Transverse colon (tissue), 4 donors: ENCODE measurements around the gene HDDC2. TPM values are rescaled to one million over a fixed set of nuclear protein-coding genes. Genes with fewer than 3 reads are reported as not detected.

ENCODE experiments used
- DNase-seq: peaks from one replicate; pipeline ENCODE4 v3.0.0-alpha.2; 2019
- H3K27ac ChIP-seq, 4 donors: fragments of 200-600 bp; sonication (generic); 2 replicates each; pipeline ENCODE4 v1.5.1; 2016 to 2018; ENCODE audit warnings: inconsistent platforms in 4 of 4
- H3K27me3 ChIP-seq: fragments of 200-600 bp; sonication (generic); 2 replicates; pipeline ENCODE4 v1.5.1; 2017; ENCODE audit warnings: inconsistent platforms
- H3K36me3 ChIP-seq, 4 donors: fragments of 200-600 bp; sonication (generic); 2 replicates each; pipeline ENCODE4 v1.5.1; 2017 to 2019; ENCODE audit warnings: inconsistent platforms in 4 of 4
- H3K4me1 ChIP-seq, 4 donors: fragments of 200-600 bp; sonication (generic); 2 replicates each; pipeline ENCODE4 v1.5.1; 2017 to 2020; ENCODE audit warnings: inconsistent platforms in 4 of 4
- H3K4me3 ChIP-seq, 4 donors: fragments of 200-600 bp; sonication (generic); 1 replicate in 1 of 4; 2 replicates in 3 of 4; pipeline versions ENCODE4 v1.5.1 to v1.6.1; 2017 to 2019; ENCODE audit warnings: inconsistent platforms in 4 of 4
- H3K9me3 ChIP-seq, 2 donors: fragments of 200-600 bp; sonication (generic); 2 replicates each; pipeline ENCODE4 v1.5.1; 2017 to 2019; ENCODE audit warnings: inconsistent platforms in 2 of 2
- CTCF ChIP-seq, 5 experiments: fragments of 200-600 bp in 3 of 5; fragments of 450-650 bp in 2 of 5; sonication (generic) in 3 of 5; IDR thresholded peaks; 1 replicate in 2 of 5; 2 replicates in 3 of 5; pipeline ENCODE4 v1.5.1; 2016 to 2017; ENCODE audit warnings: antibody characterized with exemption in 5 of 5, inconsistent platforms in 3 of 5, mild to moderate bottlenecking in 2 of 5, moderate library complexity in 1 of 5
- EP300 ChIP-seq: sonication (generic); formaldehyde crosslinking; IDR thresholded peaks from one replicate; pipeline ENCODE4 v1.6.1; 2017; ENCODE audit warnings: antibody characterized with exemption, low read depth
- POLR2A ChIP-seq: fragments of 450-650 bp; IDR thresholded peaks from one replicate; pipeline ENCODE4 v1.6.1; 2016; ENCODE audit warnings: antibody characterized with exemption, mild to moderate bottlenecking, moderate library complexity
- POLR2AphosphoS5 ChIP-seq, 3 donors: sonication (generic); formaldehyde crosslinking; IDR thresholded peaks; one replicate each; pipeline ENCODE4 v1.6.1; 2016; ENCODE audit warnings: antibody characterized with exemption in 3 of 3
- WGBS, 2 donors: methylation state at CpG; one replicate each; pipeline ENCODE4 v1.1.5; 2018; ENCODE audit warnings: low coverage in 1 of 2; 5-methylcytosine and 5-hydroxymethylcytosine counted together
- in situ Hi-C, 4 donors: fragments of 200-750 bp; cut with MboI; loops; one replicate each; pipeline versions ENCODE4 v1.15.0 to v1.15.1; 2017; ENCODE audit warnings: low sequenced_read_pairs in 3 of 4, low pct_ligation_motif_present in 1 of 4, low pct_unique_long_range_greater_than_20kb in 1 of 4
- intact Hi-C: fragments of 100-400 bp; cut with DNase I; formaldehyde crosslinking; loops from one replicate; pipeline ENCODE4 v1.15.1; 2023; ENCODE audit warnings: low total_unique reads
- total RNA-seq, 4 donors: library from RNA; depleted of rRNA; stranded (reverse); fragments of >200 nt; gene quantifications; one replicate each; pipeline ENCODE4 v1.1.0, GENCODE V29; 2016

The HDDC2 gene
- total RNA-seq = 10 to 100 TPM in 3 of 4 donors, 1 to 10 TPM in 1; 7.2 to 42.4 (median 25.7) TPM

- WGBS, 2 donors = 7 to 78% methylated on average over 4 to 58 of the region's 67 CpGs
- Histone ChIP-seq H3K4me3 (peak within 1 kb of the TSS; percentile 49 to 89 (median 70)), H3K36me3 (peaks cover 0 to 6% (median 0%) of the 10 kb centered on the region in 4 donors), H3K27ac (peak within 1 kb of the TSS; percentile 79 to 93 (median 90)), H3K9me3 (no peaks in the 10 kb centered on the region), H3K27me3 (no peaks in the 10 kb centered on the region), H3K4me1 (peaks cover 0 to 21% (median 11%) of the 10 kb centered on the region in 4 donors)
- intact Hi-C loops (no loop called here), in situ Hi-C loops (loop anchor here (10.0 to 25.0 kb wide), 2 partner anchors 661 to 693 kb away; partner anchors contain the start of gene HINT3 (in 3 of the 4))
- peak; percentile 75 for DNase-seq
- peak in 2 of 3 donors; percentile 53 to 71 for TF ChIP-seq POLR2AphosphoS5 (IDR thresholded peaks at IDR 0.05)
- no peak for TF ChIP-seq EP300
- TF ChIP-seq POLR2A = peak; percentile 67
- peak in 1 of 5 experiments; percentile 22 for TF ChIP-seq CTCF (IDR thresholded peaks at IDR 0.05)
Measured at GRCh38 chr6:125301435-125302391, at the start of gene HDDC2. HDDC2 (minus strand) TSS chr6:125301967; CDS start chr6:125301932, 35 bp downstream.

GRCh38 chr6:125346926-125347563 is 45.3 kb upstream of the HDDC2 start:
- intact Hi-C loops (no loop called here), in situ Hi-C loops (no loop called here)
- H3K27ac ChIP-seq = peak overlapping the region in 3 of 4 donors; percentile 5 to 68 (median 10)
- no peak for DNase-seq
- no peaks in the 10 kb centered on the region for H3K36me3 ChIP-seq
- H3K4me1 ChIP-seq = no peaks in the 10 kb centered on the region
- TF ChIP-seq POLR2AphosphoS5 (IDR thresholded peaks at IDR 0.05) (no peak), CTCF (IDR thresholded peaks at IDR 0.05) (no peak)
- no peaks in the 10 kb centered on the region for H3K27me3 ChIP-seq
- H3K4me3 ChIP-seq = no peak overlapping the region
- no peaks in the 10 kb centered on the region for H3K9me3 ChIP-seq
- WGBS, 2 donors = 67 to 78% methylated on average over 11 of the region's 11 CpGs

- DNase-seq = peak; percentile 15
- Histone ChIP-seq H3K27ac (peak overlapping the region in 3 of 4 donors; percentile 5 to 68 (median 10)), H3K27me3 (no peaks in the 10 kb centered on the region), H3K4me1 (no peaks in the 10 kb centered on the region), H3K4me3 (no peak overlapping the region), H3K36me3 (no peaks in the 10 kb centered on the region), H3K9me3 (no peaks in the 10 kb centered on the region)
- intact Hi-C loops = no loop called here
- no peak for TF ChIP-seq POLR2A
- TF ChIP-seq CTCF (IDR thresholded peaks at IDR 0.05) = no peak
- no peak for TF ChIP-seq POLR2AphosphoS5 (IDR thresholded peaks at IDR 0.05)
- no peak for TF ChIP-seq EP300
- WGBS, 2 donors = 56 to 73% methylated on average over 7 to 11 of the region's 11 CpGs
- in situ Hi-C loops = no loop called here
Measured at GRCh38 chr6:125346201-125346925, 44.6 kb upstream of the HDDC2 start.

- WGBS, 2 donors = 64 to 70% methylated on average over 2 of the region's 2 CpGs
- H3K9me3 ChIP-seq = no peaks in the 10 kb centered on the region
- TF ChIP-seq POLR2A = no peak
- TF ChIP-seq CTCF (IDR thresholded peaks at IDR 0.05) = no peak
- TF ChIP-seq EP300 = no peak
- no peak for TF ChIP-seq POLR2AphosphoS5 (IDR thresholded peaks at IDR 0.05)
- in situ Hi-C loops (no loop called here), intact Hi-C loops (no loop called here)
- no peaks in the 10 kb centered on the region for H3K4me1 ChIP-seq
- no peaks in the 10 kb centered on the region for H3K36me3 ChIP-seq
- H3K4me3 ChIP-seq = no peak overlapping the region
- DNase-seq = no peak
- H3K27me3 ChIP-seq = no peaks in the 10 kb centered on the region
- no peak overlapping the region for H3K27ac ChIP-seq
Measured at GRCh38 chr6:125341460-125341859, 39.7 kb upstream of the HDDC2 start.
